HG02852 (cell line): ENCODE measurements around the gene ASB18.
"Not testable (repeated sequence)": the region's sequence is repeated elsewhere in the genome, so short reads cannot be mapped to it uniquely, and the experiment has no call there.

Experiments used
- ATAC-seq: cut with Tn5 transposase; IDR thresholded peaks from one replicate; pipeline ENCODE4 v1.9.1; 2021; ENCODE audit warnings: mild to moderate bottlenecking, moderate library complexity; ENCODE audit not compliant: unreplicated experiment

ASB18 gene

GRCh38 chr2:236264256-236264655 is at the start of gene ASB18:
ASB18 (minus strand) TSS chr2:236264406; CDS start chr2:236264345, 61 bp downstream.
- ATAC-seq = no peak

- ATAC-seq = no peak
Measured at GRCh38 chr2:236311286-236311685, 47.1 kb upstream of the ASB18 start.

- no peak for ATAC-seq
Measured at GRCh38 chr2:236309669-236310029, 45.4 kb upstream of the ASB18 start.

- no peak for ATAC-seq
Measured at GRCh38 chr2:236308855-236309668, 44.9 kb upstream of the ASB18 start.

- no peak for ATAC-seq
Measured at GRCh38 chr2:236307641-236308040, 43.4 kb upstream of the ASB18 start.

GRCh38 chr2:236306825-236307540 is 42.8 kb upstream of the ASB18 start:
- no peak for ATAC-seq

GRCh38 chr2:236305964-236306605 is 41.9 kb upstream of the ASB18 start:
- ATAC-seq = no peak

- ATAC-seq = no peak
Measured at GRCh38 chr2:236305531-236305930, 41.3 kb upstream of the ASB18 start.

GRCh38 chr2:236303935-236304334 is 39.7 kb upstream of the ASB18 start:
- ATAC-seq = no peak

- no peak for ATAC-seq
Measured at GRCh38 chr2:236302555-236302954, 38.3 kb upstream of the ASB18 start.

- no peak for ATAC-seq
Measured at GRCh38 chr2:236298924-236299475, 34.8 kb upstream of the ASB18 start.

GRCh38 chr2:236295481-236295880 is 31.3 kb upstream of the ASB18 start:
- ATAC-seq = no peak

- no peak for ATAC-seq
Measured at GRCh38 chr2:236294647-236295046, 30.4 kb upstream of the ASB18 start.

GRCh38 chr2:236293241-236293810 is 29.1 kb upstream of the ASB18 start:
- ATAC-seq = no peak

GRCh38 chr2:236291911-236292310 is 27.7 kb upstream of the ASB18 start:
- no peak for ATAC-seq

- ATAC-seq = no peak
Measured at GRCh38 chr2:236291476-236291875, 27.3 kb upstream of the ASB18 start.

- ATAC-seq = no peak
Measured at GRCh38 chr2:236290742-236291425, 26.7 kb upstream of the ASB18 start.

- ATAC-seq = no peak
Measured at GRCh38 chr2:236289766-236290462, 25.7 kb upstream of the ASB18 start.

GRCh38 chr2:236288373-236288772 is 24.2 kb upstream of the ASB18 start:
- ATAC-seq = not testable (repeated sequence)

- ATAC-seq = no peak
Measured at GRCh38 chr2:236287656-236288055, 23.4 kb upstream of the ASB18 start.
